Measurements from ENCODE around the gene GLIS1. TPM values are rescaled to one million over a fixed set of nuclear protein-coding genes. Genes with fewer than 3 reads are reported as not detected.
A peak's percentile ranks its signal among the peaks of the same experiment; 100 is the strongest.

GLIS1 gene
- total RNA-seq, 1 experiment from 2014 or later: 0.24 TPM

GRCh38 chr1:53502641-53503432 lies 236.1 kb downstream of the GLIS1 start (continued):
- TF ChIP-seq SMAD3 (CRISPR knock-in tag; IDR thresholded peaks at IDR 0.05; ENCODE audit: borderline replicate concordance) (no peak), TCF7 (CRISPR knock-in tag; IDR thresholded peaks at IDR 0.05; ENCODE audit: low read depth) (no peak), ZBTB21 (CRISPR knock-in tag; IDR thresholded peaks at IDR 0.05; ENCODE audit: borderline replicate concordance) (no peak), STAT6 (CRISPR knock-in tag; conservative IDR thresholded peaks at IDR 0.05; ENCODE audit: low read depth) (no peak), ERG (CRISPR knock-in tag; IDR thresholded peaks at IDR 0.05) (no peak), IRF1 (CRISPR knock-in tag; IDR thresholded peaks at IDR 0.05) (no peak), AR (CRISPR knock-in tag; IDR thresholded peaks at IDR 0.05) (no peak), MLX (CRISPR knock-in tag; IDR thresholded peaks at IDR 0.05) (no peak)

- Mint-ChIP-seq H3K27ac (no peak overlapping the region), H3K9me3 (no peaks in the 10 kb centered on the region), H3K4me3 (no peak overlapping the region), H3K4me1 (peaks cover 18% of the 10 kb centered on the region), H3K36me3 (no peaks in the 10 kb centered on the region), H3K27me3 (ENCODE audit: low read depth) (no peaks in the 10 kb centered on the region)
- ATAC-seq: peak; percentile 61
- no peak for DNase-seq (ENCODE audit: low spot score)
- TF ChIP-seq GABPB1 (CRISPR knock-in tag; IDR thresholded peaks at IDR 0.05): no peak
- TF ChIP-seq CREB1 (CRISPR knock-in tag; IDR thresholded peaks at IDR 0.05): no peak
- TF ChIP-seq PREB (CRISPR knock-in tag; IDR thresholded peaks at IDR 0.05; ENCODE audit: borderline replicate concordance): no peak
- no peak for TF ChIP-seq ZNF512 (CRISPR knock-in tag; IDR thresholded peaks at IDR 0.05; ENCODE audit: borderline replicate concordance)
- TF ChIP-seq E2F4 (CRISPR knock-in tag; IDR thresholded peaks at IDR 0.05; ENCODE audit: borderline replicate concordance, low read depth): no peak
- no peak for TF ChIP-seq TEAD1 (CRISPR knock-in tag; IDR thresholded peaks at IDR 0.05)
- ChIA-PET CTCF (interaction anchor here (1.4 to 4.3 kb wide), 3 partner anchors 15 to 93 kb away, joined by 3 to 22 read pairs (median 6); no protein-coding TSS in a partner anchor), POLR2A (no interaction called here)
Measured at GRCh38 chr1:53501065-53502005, 237.6 kb downstream of the GLIS1 start.
